ENCODE results near the gene SFXN1.
"Not testable (repeated sequence)": the region's sequence is repeated elsewhere in the genome, so short reads cannot be mapped to it uniquely, and the experiment has no call there.

The SFXN1 gene

GRCh38 chr5:175494264-175495183 lies 16.2 kb downstream of the SFXN1 start:
- DNase-seq (ENCODE audit: low read depth) = no peak

- DNase-seq (ENCODE audit: low read depth) = no peak
These were observed 23.4 kb downstream of the SFXN1 start for GRCh38 chr5:175501759-175502158.

- not testable (repeated sequence) for DNase-seq (ENCODE audit: low read depth)
These were observed 29.3 kb downstream of the SFXN1 start for GRCh38 chr5:175507671-175508070.

GRCh38 chr5:175508896-175509295 lies 30.5 kb downstream of the SFXN1 start:
- DNase-seq (ENCODE audit: low read depth) = no peak

- no peak for DNase-seq (ENCODE audit: low read depth)
These were observed 34.9 kb downstream of the SFXN1 start for GRCh38 chr5:175513297-175513696.

GRCh38 chr5:175513726-175514125 lies 35.4 kb downstream of the SFXN1 start:
- no peak for DNase-seq (ENCODE audit: low read depth)

- DNase-seq (ENCODE audit: low read depth) = no peak
These were observed 38.8 kb downstream of the SFXN1 start for GRCh38 chr5:175516933-175517823.

- DNase-seq (ENCODE audit: low read depth) = peak; percentile 71
These were observed 39.6 kb downstream of the SFXN1 start for GRCh38 chr5:175517824-175518450.

- DNase-seq (ENCODE audit: low read depth) = no peak
These were observed 40.6 kb downstream of the SFXN1 start for GRCh38 chr5:175519006-175519405.

- no peak for DNase-seq (ENCODE audit: low read depth)
These were observed 42.0 kb downstream of the SFXN1 start for GRCh38 chr5:175520321-175520720.

GRCh38 chr5:175520873-175521272 lies 42.5 kb downstream of the SFXN1 start:
- no peak for DNase-seq (ENCODE audit: low read depth)

GRCh38 chr5:175521313-175521833 lies 43.0 kb downstream of the SFXN1 start:
- no peak for DNase-seq (ENCODE audit: low read depth)

GRCh38 chr5:175523292-175523691 lies 44.9 kb downstream of the SFXN1 start:
- DNase-seq (ENCODE audit: low read depth) = no peak

GRCh38 chr5:175524211-175524610 lies 45.9 kb downstream of the SFXN1 start:
- no peak for DNase-seq (ENCODE audit: low read depth)

GRCh38 chr5:175526691-175527090 lies 48.3 kb downstream of the SFXN1 start:
- no peak for DNase-seq (ENCODE audit: low read depth)

- DNase-seq (ENCODE audit: low read depth) = no peak
These were observed 53.0 kb downstream of the SFXN1 start for GRCh38 chr5:175531361-175531760.

- peak; percentile 60 for DNase-seq (ENCODE audit: low read depth)
These were observed 55.9 kb downstream of the SFXN1 start for GRCh38 chr5:175534070-175534932.

GRCh38 chr5:175535331-175535730 lies 57.0 kb downstream of the SFXN1 start:
- not testable (repeated sequence) for DNase-seq (ENCODE audit: low read depth)

- DNase-seq (ENCODE audit: low read depth) = no peak
These were observed 57.4 kb downstream of the SFXN1 start for GRCh38 chr5:175535796-175536195.

GRCh38 chr5:175538576-175538975 lies 60.2 kb downstream of the SFXN1 start:
- DNase-seq (ENCODE audit: low read depth) = no peak

GRCh38 chr5:175539936-175540335 lies 61.6 kb downstream of the SFXN1 start:
- DNase-seq (ENCODE audit: low read depth) = no peak
